Transverse colon (tissue), 4 donors: ENCODE results near the gene PCDH12. TPM values are rescaled to one million over a fixed set of nuclear protein-coding genes. Genes with fewer than 3 reads are reported as not detected.

Source experiments
- DNase-seq: peaks from one replicate; pipeline ENCODE4 v3.0.0-alpha.2; 2019
- H3K27ac ChIP-seq, 4 donors: fragments of 200-600 bp; sonication (generic); 2 replicates each; pipeline ENCODE4 v1.5.1; 2016 to 2018; ENCODE audit warnings: inconsistent platforms in 4 of 4
- H3K27me3 ChIP-seq: fragments of 200-600 bp; sonication (generic); 2 replicates; pipeline ENCODE4 v1.5.1; 2017; ENCODE audit warnings: inconsistent platforms
- H3K36me3 ChIP-seq, 4 donors: fragments of 200-600 bp; sonication (generic); 2 replicates each; pipeline ENCODE4 v1.5.1; 2017 to 2019; ENCODE audit warnings: inconsistent platforms in 4 of 4
- H3K4me1 ChIP-seq, 4 donors: fragments of 200-600 bp; sonication (generic); 2 replicates each; pipeline ENCODE4 v1.5.1; 2017 to 2020; ENCODE audit warnings: inconsistent platforms in 4 of 4
- H3K4me3 ChIP-seq, 4 donors: fragments of 200-600 bp; sonication (generic); 1 replicate in 1 of 4; 2 replicates in 3 of 4; pipeline versions ENCODE4 v1.5.1 to v1.6.1; 2017 to 2019; ENCODE audit warnings: inconsistent platforms in 4 of 4
- H3K9me3 ChIP-seq, 2 donors: fragments of 200-600 bp; sonication (generic); 2 replicates each; pipeline ENCODE4 v1.5.1; 2017 to 2019; ENCODE audit warnings: inconsistent platforms in 2 of 2
- CTCF ChIP-seq, 5 experiments: fragments of 200-600 bp in 3 of 5; fragments of 450-650 bp in 2 of 5; sonication (generic) in 3 of 5; IDR thresholded peaks; 1 replicate in 2 of 5; 2 replicates in 3 of 5; pipeline ENCODE4 v1.5.1; 2016 to 2017; ENCODE audit warnings: antibody characterized with exemption in 5 of 5, inconsistent platforms in 3 of 5, mild to moderate bottlenecking in 2 of 5, moderate library complexity in 1 of 5
- EP300 ChIP-seq: sonication (generic); formaldehyde crosslinking; IDR thresholded peaks from one replicate; pipeline ENCODE4 v1.6.1; 2017; ENCODE audit warnings: antibody characterized with exemption, low read depth
- POLR2A ChIP-seq: fragments of 450-650 bp; IDR thresholded peaks from one replicate; pipeline ENCODE4 v1.6.1; 2016; ENCODE audit warnings: antibody characterized with exemption, mild to moderate bottlenecking, moderate library complexity
- POLR2AphosphoS5 ChIP-seq, 3 donors: sonication (generic); formaldehyde crosslinking; IDR thresholded peaks; one replicate each; pipeline ENCODE4 v1.6.1; 2016; ENCODE audit warnings: antibody characterized with exemption in 3 of 3
- WGBS, 2 donors: methylation state at CpG; one replicate each; pipeline ENCODE4 v1.1.5; 2018; ENCODE audit warnings: low coverage in 1 of 2; 5-methylcytosine and 5-hydroxymethylcytosine counted together
- in situ Hi-C, 4 donors: fragments of 200-750 bp; cut with MboI; loops; one replicate each; pipeline versions ENCODE4 v1.15.0 to v1.15.1; 2017; ENCODE audit warnings: low sequenced_read_pairs in 3 of 4, low pct_ligation_motif_present in 1 of 4, low pct_unique_long_range_greater_than_20kb in 1 of 4
- intact Hi-C: fragments of 100-400 bp; cut with DNase I; formaldehyde crosslinking; loops from one replicate; pipeline ENCODE4 v1.15.1; 2023; ENCODE audit warnings: low total_unique reads
- total RNA-seq, 4 donors: library from RNA; depleted of rRNA; stranded (reverse); fragments of >200 nt; gene quantifications; one replicate each; pipeline ENCODE4 v1.1.0, GENCODE V29; 2016

Gene PCDH12
- total RNA-seq, 4 donors from 2014 or later: 0.37 to 0.95 (median 0.68) TPM; not detected in 1

- 79% methylated on average over 16 of the region's 16 CpGs; no CpG with 5 or more reads in 1 of the 2 donors for WGBS, 2 donors
- Histone ChIP-seq H3K27ac (peak overlapping the region in 2 of 4 donors; percentile 40 to 50), H3K27me3 (no peaks in the 10 kb centered on the region), H3K9me3 (no peaks in the 10 kb centered on the region), H3K4me1 (peaks cover 0 to 18% (median 3%) of the 10 kb centered on the region in 4 donors), H3K36me3 (no peaks in the 10 kb centered on the region), H3K4me3 (no peak overlapping the region)
- in situ Hi-C loops: loop anchor here in 3 of 4 donors (5.0 to 10.0 kb wide), 4 partner anchors 73 to 265 kb away; no protein-coding TSS in a partner anchor
- DNase-seq: no peak
- intact Hi-C loops: loop anchor here (5.0 kb wide), 1 partner anchor 265 kb away; no protein-coding TSS in a partner anchor
- TF ChIP-seq POLR2A (no peak), CTCF (IDR thresholded peaks at IDR 0.05) (no peak), POLR2AphosphoS5 (IDR thresholded peaks at IDR 0.05) (no peak), EP300 (no peak)
These were observed 520 bp downstream of the PCDH12 start for GRCh38 chr5:141957367-141957996.

DNA sequence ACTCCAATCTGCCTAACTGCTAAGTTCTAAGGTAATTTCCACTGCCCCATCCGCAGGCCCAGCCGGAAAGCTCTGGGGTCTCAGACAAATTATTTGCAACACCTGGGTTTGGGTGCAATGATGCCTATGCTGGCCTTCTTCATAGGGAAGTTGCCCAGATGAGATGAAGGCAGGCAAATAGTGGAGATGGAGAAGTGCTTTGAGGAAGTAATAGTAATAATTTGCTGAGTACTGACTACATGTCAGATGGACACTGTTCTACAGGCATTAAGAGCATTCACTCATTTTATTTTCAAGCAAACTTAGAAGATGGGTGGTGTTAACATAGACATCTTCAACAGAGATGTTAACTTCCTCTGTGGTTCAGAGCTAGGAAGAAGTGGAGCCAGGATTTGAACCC, 3.8 kb downstream of the PCDH12 start:
- Histone ChIP-seq H3K27me3 (no peaks in the 10 kb centered on the region), H3K27ac (no peak overlapping the region)

DNA sequence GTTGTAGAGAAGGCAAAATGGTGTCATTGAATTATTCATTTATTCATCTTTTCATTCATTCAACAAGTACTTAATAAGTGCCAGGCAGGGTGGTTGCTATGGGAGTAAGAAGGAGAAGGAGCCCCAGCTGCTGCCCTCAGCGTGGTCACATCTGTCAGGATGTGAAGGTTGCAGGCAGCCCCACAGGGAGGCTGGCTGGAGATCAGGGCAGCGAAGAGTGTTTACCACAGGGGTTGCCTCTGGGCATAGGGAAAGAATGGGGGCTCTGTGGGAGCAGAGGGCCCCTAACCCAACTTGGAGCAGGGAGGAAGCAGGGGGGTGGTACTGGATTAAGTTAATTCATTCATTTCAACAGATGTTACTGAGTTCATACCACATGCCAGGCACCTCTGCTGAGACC, 6.0 kb downstream of the PCDH12 start:
- Histone ChIP-seq H3K4me3 (no peak overlapping the region), H3K9me3 (no peaks in the 10 kb centered on the region), H3K36me3 (no peaks in the 10 kb centered on the region), H3K27me3 (no peaks in the 10 kb centered on the region), H3K4me1 (no peaks in the 10 kb centered on the region), H3K27ac (peak overlapping the region in 1 of 4 donors; percentile 28)
- intact Hi-C loops: no loop called here
- DNase-seq: no peak
- WGBS, 2 donors: 50 to 80% methylated on average over 2 of the region's 2 CpGs
- TF ChIP-seq CTCF (IDR thresholded peaks at IDR 0.05) (no peak), POLR2A (no peak), EP300 (no peak), POLR2AphosphoS5 (IDR thresholded peaks at IDR 0.05) (no peak)
- in situ Hi-C loops: loop anchor here in 2 of 4 donors (10.0 kb wide), 2 partner anchors 67 to 257 kb away; no protein-coding TSS in a partner anchor

More for the DNA sequence above, 3.8 kb downstream of the PCDH12 start:
- Histone ChIP-seq H3K9me3 (no peaks in the 10 kb centered on the region), H3K36me3 (no peaks in the 10 kb centered on the region), H3K4me1 (peaks cover 0 to 6% (median 0%) of the 10 kb centered on the region in 4 donors), H3K4me3 (no peak overlapping the region)
- in situ Hi-C loops: loop anchor here in 2 of 4 donors (10.0 kb wide), 2 partner anchors 69 to 259 kb away; no protein-coding TSS in a partner anchor
- intact Hi-C loops: no loop called here
- TF ChIP-seq EP300 (no peak), CTCF (IDR thresholded peaks at IDR 0.05) (no peak), POLR2A (no peak), POLR2AphosphoS5 (IDR thresholded peaks at IDR 0.05) (no peak)
- WGBS, 2 donors: 94% methylated on average over 2 of the region's 2 CpGs; no CpG with 5 or more reads in 1 of the 2 donors
- DNase-seq: no peak

DNA sequence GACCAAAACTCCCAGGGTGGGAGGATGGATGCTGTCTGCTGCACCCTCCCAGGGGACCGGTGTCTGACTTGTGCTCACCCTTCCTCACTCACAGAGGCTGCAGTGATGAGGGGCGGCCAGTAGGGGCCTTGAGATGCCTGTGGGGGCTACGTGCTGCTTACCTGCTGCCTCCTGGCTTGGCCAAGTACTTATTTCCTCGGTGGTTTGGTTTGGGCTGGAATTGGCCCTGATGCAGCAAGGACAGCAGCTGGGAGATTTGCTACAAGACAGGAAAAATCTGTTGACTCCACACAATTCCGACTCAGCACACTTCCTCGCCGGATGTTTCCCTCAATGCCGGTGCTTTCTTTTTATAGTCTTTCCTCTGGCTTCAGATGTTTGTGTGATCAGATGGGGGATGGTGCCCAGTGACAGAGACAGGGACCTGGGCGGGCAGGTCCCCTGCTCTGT, 6.6 kb downstream of the PCDH12 start:
- H3K4me1 ChIP-seq: no peaks in the 10 kb centered on the region
- peak overlapping the region in 1 of 4 donors; percentile 32 for H3K27ac ChIP-seq
- H3K27me3 ChIP-seq: no peaks in the 10 kb centered on the region
- no peak overlapping the region for H3K4me3 ChIP-seq
- intact Hi-C loops: no loop called here
- 64 to 84% methylated on average over 4 to 9 of the region's 9 CpGs for WGBS, 2 donors
- in situ Hi-C loops: loop anchor here in 2 of 4 donors (10.0 kb wide), 2 partner anchors 67 to 257 kb away; no protein-coding TSS in a partner anchor
- H3K36me3 ChIP-seq: no peaks in the 10 kb centered on the region
- TF ChIP-seq EP300 (no peak), POLR2A (no peak), CTCF (IDR thresholded peaks at IDR 0.05) (no peak), POLR2AphosphoS5 (IDR thresholded peaks at IDR 0.05) (no peak)
- DNase-seq: no peak
- H3K9me3 ChIP-seq: no peaks in the 10 kb centered on the region
